ENCODE measurements around the gene LPCAT4. TPM values are rescaled to one million over a fixed set of nuclear protein-coding genes. Genes with fewer than 3 reads are reported as not detected.
A peak's percentile ranks its signal among the peaks of the same experiment; 100 is the strongest.

The LPCAT4 gene
- total and polyA plus RNA-seq, 4 donors: 12.7 to 30.3 (median 20.2) TPM

GRCh38 chr15:34360298-34360697, 6.7 kb downstream of the LPCAT4 start:
- DNase-seq (peak in 1 of 3 donors; percentile 27), ATAC-seq (ENCODE audit: insufficient read depth, low FRiP score) (no peak)
- Histone ChIP-seq H3K27ac (ENCODE audit: low read depth in 1 of 2, low read length in 1 of 2) (no peak overlapping the region), H3K36me3 (ENCODE audit: control insufficient read depth in 4 of 4, insufficient read depth in 4 of 4, low read length in 4 of 4) (peaks cover 5 to 24% (median 8%) of the 10 kb centered on the region in 4 donors), H3K4me3 (no peak overlapping the region), H3K9ac (ENCODE audit: insufficient read depth in 1 of 2, low read length in 2 of 2) (no peak overlapping the region), H3K27me3 (ENCODE audit: control insufficient read depth in 3 of 3, insufficient read depth in 3 of 3, low read length in 2 of 3) (no peaks in the 10 kb centered on the region), H3K9me3 (ENCODE audit: control insufficient read depth in 4 of 4, insufficient read depth in 3 of 4, low read length in 3 of 4) (no peaks in the 10 kb centered on the region), H3K4me1 (ENCODE audit: control insufficient read depth in 5 of 5, insufficient read depth in 5 of 5, low read length in 5 of 5) (peaks cover 0 to under 1% (median 0%) of the 10 kb centered on the region in 5 donors)
- WGBS, 2 donors: 76 to 89% methylated on average over 1 of the region's 1 CpG
- no peak for TF ChIP-seq CTCF (IDR thresholded peaks at IDR 0.05; ENCODE audit: control extremely low read depth, extremely low read depth)

GRCh38 chr15:34359416-34359815, 7.6 kb downstream of the LPCAT4 start:
- Histone ChIP-seq H3K9me3 (ENCODE audit: control insufficient read depth in 4 of 4, insufficient read depth in 3 of 4, low read length in 3 of 4) (no peaks in the 10 kb centered on the region), H3K4me1 (ENCODE audit: control insufficient read depth in 5 of 5, insufficient read depth in 5 of 5, low read length in 5 of 5) (no peaks in the 10 kb centered on the region), H3K27me3 (ENCODE audit: control insufficient read depth in 3 of 3, insufficient read depth in 3 of 3, low read length in 2 of 3) (no peaks in the 10 kb centered on the region), H3K36me3 (ENCODE audit: control insufficient read depth in 4 of 4, insufficient read depth in 4 of 4, low read length in 4 of 4) (peaks cover 5 to 24% (median 8%) of the 10 kb centered on the region in 4 donors), H3K4me3 (no peak overlapping the region), H3K9ac (ENCODE audit: insufficient read depth in 1 of 2, low read length in 2 of 2) (no peak overlapping the region), H3K27ac (ENCODE audit: low read depth in 1 of 2, low read length in 1 of 2) (no peak overlapping the region)
- no peak for DNase-seq
- no peak for TF ChIP-seq CTCF (IDR thresholded peaks at IDR 0.05; ENCODE audit: control extremely low read depth, extremely low read depth)
- no peak for ATAC-seq (ENCODE audit: insufficient read depth, low FRiP score)
- 88 to 89% methylated on average over 3 of the region's 3 CpGs for WGBS, 2 donors

GRCh38 chr15:34358948-34359347, 8.0 kb downstream of the LPCAT4 start:
- H3K36me3 ChIP-seq (ENCODE audit: control insufficient read depth in 4 of 4, insufficient read depth in 4 of 4, low read length in 4 of 4): peaks cover 5 to 24% (median 8%) of the 10 kb centered on the region in 4 donors
- H3K9ac ChIP-seq (ENCODE audit: insufficient read depth in 1 of 2, low read length in 2 of 2): no peak overlapping the region
- H3K4me1 ChIP-seq (ENCODE audit: control insufficient read depth in 5 of 5, insufficient read depth in 5 of 5, low read length in 5 of 5): no peaks in the 10 kb centered on the region
- 95 to 98% methylated on average over 4 of the region's 4 CpGs for WGBS, 2 donors
- ATAC-seq (ENCODE audit: insufficient read depth, low FRiP score): no peak
- no peak for TF ChIP-seq CTCF (IDR thresholded peaks at IDR 0.05; ENCODE audit: control extremely low read depth, extremely low read depth)
- H3K4me3 ChIP-seq: no peak overlapping the region
- DNase-seq: no peak
- H3K9me3 ChIP-seq (ENCODE audit: control insufficient read depth in 4 of 4, insufficient read depth in 3 of 4, low read length in 3 of 4): no peaks in the 10 kb centered on the region
- H3K27ac ChIP-seq (ENCODE audit: low read depth in 1 of 2, low read length in 1 of 2): no peak overlapping the region
- H3K27me3 ChIP-seq (ENCODE audit: control insufficient read depth in 3 of 3, insufficient read depth in 3 of 3, low read length in 2 of 3): no peaks in the 10 kb centered on the region

GRCh38 chr15:34358367-34358766, 8.6 kb downstream of the LPCAT4 start:
- no peak overlapping the region for H3K27ac ChIP-seq (ENCODE audit: low read depth in 1 of 2, low read length in 1 of 2)

More at GRCh38 chr15:34358367-34358766, 8.6 kb downstream of the LPCAT4 start:
- no peak for TF ChIP-seq CTCF (IDR thresholded peaks at IDR 0.05; ENCODE audit: control extremely low read depth, extremely low read depth)
- ATAC-seq (ENCODE audit: insufficient read depth, low FRiP score) (no peak), DNase-seq (no peak)
- H3K9ac ChIP-seq (ENCODE audit: insufficient read depth in 1 of 2, low read length in 2 of 2): no peak overlapping the region
- H3K27me3 ChIP-seq (ENCODE audit: control insufficient read depth in 3 of 3, insufficient read depth in 3 of 3, low read length in 2 of 3): no peaks in the 10 kb centered on the region
- no peak overlapping the region for H3K4me3 ChIP-seq
- H3K4me1 ChIP-seq (ENCODE audit: control insufficient read depth in 5 of 5, insufficient read depth in 5 of 5, low read length in 5 of 5): no peaks in the 10 kb centered on the region
- WGBS, 2 donors: 87 to 88% methylated on average over 3 of the region's 3 CpGs
- H3K36me3 ChIP-seq (ENCODE audit: control insufficient read depth in 4 of 4, insufficient read depth in 4 of 4, low read length in 4 of 4): peaks cover 5 to 24% (median 8%) of the 10 kb centered on the region in 4 donors
- H3K9me3 ChIP-seq (ENCODE audit: control insufficient read depth in 4 of 4, insufficient read depth in 3 of 4, low read length in 3 of 4): no peaks in the 10 kb centered on the region

All from lung (tissue), 12 donors.